TTC549 (cell line): ENCODE results near the gene AUH.
"Not testable (repeated sequence)": the region's sequence is repeated elsewhere in the genome, so short reads cannot be mapped to it uniquely, and the experiment has no call there.

ENCODE experiments used
- FAIRE-seq: peaks from 2 replicates; lab custom pipeline; 2012; peaks lifted over from hg19 to GRCh38; lab: Jason Lieb, UNC

AUH gene

GRCh38 chr9:91378695-91379127 lies 17.0 kb upstream of the AUH start:
- FAIRE-seq = no peak

DNA sequence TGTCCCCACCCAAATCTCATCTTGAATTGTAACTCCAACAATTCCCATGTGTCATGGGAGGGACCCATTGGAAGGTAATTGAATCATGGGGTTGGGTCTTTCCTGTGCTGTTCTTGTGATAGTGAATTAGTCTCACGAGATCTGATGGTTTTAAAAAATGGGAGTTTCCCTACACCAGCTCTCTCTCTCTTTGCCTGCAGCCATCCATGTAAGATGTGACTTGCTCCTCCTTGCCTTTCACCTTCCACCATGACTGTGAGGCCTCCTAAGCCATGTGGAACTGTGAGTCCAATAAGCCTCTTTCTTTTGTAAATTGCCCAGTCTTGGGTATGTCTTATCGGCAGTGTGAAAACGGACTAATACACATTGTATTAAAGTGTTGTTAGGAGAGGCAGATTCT lies 16.3 kb upstream of the AUH start:
- not testable (repeated sequence) for FAIRE-seq

- no peak for FAIRE-seq
Measured at GRCh38 chr9:91376239-91376638, 14.5 kb upstream of the AUH start.

DNA sequence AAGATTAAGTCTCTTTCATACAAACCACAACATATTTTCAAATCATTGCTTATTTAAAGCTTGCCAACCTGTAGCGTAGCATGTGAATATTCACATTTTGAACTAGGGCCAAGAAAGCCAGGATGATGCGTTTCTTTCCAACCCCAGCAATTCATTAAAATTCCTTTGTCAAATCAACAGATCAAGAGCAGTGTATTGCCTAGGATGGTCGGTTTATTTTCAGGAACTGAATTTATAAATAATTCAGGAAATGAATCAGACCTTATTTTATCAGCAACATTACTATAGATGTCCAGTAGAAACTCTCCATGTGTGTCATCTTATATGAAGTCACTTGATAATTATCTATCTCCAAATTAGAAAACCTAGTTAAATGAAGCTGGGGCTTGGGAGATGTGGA lies 13.2 kb upstream of the AUH start:
- no peak for FAIRE-seq

DNA sequence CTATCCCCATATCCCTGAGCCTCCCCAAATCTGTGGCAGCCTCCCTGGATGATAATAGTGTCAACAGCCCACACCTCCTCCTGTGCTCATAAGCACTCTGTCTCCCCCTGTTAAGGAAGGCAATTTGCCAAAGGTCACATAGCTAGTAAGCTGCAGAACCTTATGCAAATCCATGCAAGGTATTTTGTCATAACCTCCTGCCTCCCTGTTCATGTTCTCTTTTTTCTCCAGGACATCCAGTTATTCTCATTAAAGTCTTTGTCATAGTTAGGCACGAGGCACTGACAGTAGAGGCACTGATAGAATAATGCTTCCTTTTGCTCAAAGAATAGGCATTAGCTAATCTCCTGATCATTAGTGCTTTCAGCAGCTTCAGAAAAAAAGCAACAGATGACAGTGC lies 10.2 kb upstream of the AUH start:
- FAIRE-seq = no peak

DNA sequence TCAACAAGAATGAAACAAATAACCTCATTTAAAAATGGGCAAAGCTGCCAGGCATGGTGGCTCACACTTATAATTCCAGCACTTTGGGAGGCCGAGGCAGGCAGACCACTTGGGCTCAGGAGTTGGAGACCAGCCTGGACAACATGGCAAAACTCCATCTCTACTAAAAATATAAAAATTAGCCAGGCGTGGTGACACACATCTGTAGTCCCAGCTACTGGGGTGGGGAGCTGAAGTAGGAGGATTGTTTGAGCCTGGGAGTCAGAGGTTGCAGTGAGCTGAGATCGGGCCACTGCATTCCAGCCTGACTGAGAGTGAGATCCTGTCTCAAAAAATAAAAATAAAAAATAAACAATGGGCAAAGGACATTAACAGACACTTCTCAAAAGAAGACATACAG lies 8.3 kb upstream of the AUH start:
- not testable (repeated sequence) for FAIRE-seq

- FAIRE-seq = no peak
Measured at GRCh38 chr9:91364702-91365101, 3.0 kb upstream of the AUH start.

DNA sequence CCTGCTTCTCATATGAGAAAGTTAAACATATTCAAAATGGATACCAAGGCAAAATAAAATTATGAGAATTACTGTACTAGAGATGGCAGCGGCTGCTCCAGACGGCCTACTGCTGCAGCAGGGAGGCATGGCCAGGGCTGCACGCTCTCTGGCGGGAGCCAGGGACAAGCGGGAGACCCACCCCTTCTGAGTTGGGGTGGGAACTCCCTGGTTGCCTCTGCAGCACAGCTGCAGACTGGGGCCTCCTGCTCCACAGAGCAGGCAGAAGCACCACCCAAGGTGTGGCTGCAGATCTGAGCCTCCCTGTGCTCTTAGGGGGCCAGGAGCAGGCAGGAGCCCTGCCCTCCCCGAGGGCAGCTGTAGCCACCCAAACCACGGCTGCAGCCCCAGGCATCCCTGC lies 2.3 kb upstream of the AUH start:
- FAIRE-seq = no peak

DNA sequence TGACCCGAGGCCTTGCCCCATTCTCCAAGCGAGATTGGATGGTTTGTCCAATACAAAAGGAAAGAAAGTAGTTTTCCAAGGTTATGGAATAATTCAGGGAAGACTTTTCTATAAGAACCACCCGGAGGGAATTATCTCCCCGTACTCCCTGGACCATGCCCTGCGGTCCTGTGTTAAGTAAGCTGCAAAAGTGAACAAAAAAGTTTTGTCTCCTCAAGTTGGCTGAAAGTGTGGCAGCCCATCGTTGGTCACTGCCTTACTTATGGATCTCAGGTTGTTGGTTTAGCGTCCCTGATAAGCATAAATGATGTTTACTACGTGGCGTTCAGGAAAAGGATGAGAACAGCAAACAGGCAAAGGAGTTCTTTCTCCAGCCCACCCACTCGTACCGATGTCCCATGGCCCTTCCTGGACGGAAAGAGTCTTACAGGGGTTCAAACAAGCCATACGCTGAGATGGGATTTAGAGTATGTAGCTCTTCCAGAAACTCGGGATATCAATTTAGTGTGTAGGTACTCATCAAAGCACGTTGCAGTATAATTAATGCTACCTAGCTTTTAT lies 413 bp upstream of the AUH start:
- no peak for FAIRE-seq

GRCh38 chr9:91360551-91361290 lies 997 bp downstream of the AUH start:
- no peak for FAIRE-seq

DNA sequence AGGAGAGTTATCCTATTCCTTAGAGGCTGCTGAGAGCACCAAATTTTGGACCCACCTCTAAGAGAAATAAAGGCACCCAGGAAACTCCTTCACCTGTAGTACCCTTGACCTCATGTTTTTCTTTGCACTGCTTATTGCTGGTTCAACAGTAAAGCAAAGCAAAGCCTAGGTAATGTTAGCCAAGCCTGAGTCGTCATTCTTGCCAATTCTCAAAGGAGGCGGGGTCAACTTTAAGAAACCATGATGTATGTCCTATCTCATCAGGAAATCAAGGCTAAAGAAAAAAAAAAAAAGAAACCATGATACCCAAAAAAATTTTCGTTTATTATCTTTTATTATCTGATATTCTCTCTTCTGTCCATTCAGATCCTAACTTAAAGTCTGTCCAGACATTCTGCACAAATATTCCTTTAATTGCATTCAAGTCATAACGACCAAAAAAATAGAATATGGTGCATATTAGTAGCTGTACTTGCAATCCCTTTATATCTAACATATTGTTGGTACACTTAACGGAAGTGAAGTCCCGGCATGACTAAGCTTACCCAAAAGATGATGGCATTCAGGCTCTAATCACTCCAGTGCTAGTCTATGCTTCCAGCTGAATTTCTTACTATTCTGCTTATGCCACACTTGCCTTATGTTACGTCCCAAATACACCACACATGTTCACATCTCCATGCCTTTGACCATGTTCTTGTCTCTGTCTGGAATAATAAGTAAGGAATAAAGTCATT lies 1.8 kb downstream of the AUH start:
- FAIRE-seq = no peak

DNA sequence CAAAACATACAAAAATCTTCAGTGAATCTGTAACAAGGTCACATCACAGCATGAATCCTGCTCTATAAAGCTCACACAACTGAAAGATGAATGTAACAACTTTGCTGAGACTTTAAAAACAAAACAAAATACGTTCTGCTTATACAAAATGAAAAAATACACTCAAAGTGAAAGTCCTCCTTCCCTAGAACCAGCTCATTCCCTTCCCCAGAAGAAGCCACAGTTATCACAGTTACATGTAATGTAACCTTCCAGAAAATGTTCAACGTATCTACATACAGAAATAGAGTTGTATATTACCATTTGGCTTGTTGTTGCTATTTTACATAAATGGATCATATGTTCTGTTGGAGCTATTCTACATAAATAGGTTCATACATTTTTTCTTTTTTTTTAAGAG lies 2.6 kb downstream of the AUH start:
- no peak for FAIRE-seq

GRCh38 chr9:91354881-91355280 lies 6.8 kb downstream of the AUH start:
- no peak for FAIRE-seq

GRCh38 chr9:91349115-91349555 lies 12.6 kb downstream of the AUH start:
- no peak for FAIRE-seq

GRCh38 chr9:91348191-91348807 lies 13.4 kb downstream of the AUH start:
- FAIRE-seq = no peak

DNA sequence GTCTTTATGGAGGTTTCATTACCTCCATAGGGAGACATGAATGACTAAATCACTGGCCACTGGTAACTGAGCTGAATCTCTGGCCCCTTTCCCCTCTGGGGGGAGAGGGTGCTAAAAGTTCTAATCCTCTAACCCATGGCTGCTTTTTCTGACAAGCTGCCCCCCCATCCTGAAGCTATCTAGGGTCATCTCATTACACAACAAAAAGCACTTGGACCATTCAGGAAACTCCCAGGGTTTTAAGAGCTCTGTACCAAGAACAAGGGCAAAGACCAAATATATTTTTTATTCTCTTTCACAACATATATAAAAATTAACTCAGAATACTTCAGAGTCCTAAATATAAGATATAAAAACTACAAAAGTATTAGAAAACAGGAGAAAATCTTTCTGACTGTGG lies 14.3 kb downstream of the AUH start:
- FAIRE-seq = no peak

DNA sequence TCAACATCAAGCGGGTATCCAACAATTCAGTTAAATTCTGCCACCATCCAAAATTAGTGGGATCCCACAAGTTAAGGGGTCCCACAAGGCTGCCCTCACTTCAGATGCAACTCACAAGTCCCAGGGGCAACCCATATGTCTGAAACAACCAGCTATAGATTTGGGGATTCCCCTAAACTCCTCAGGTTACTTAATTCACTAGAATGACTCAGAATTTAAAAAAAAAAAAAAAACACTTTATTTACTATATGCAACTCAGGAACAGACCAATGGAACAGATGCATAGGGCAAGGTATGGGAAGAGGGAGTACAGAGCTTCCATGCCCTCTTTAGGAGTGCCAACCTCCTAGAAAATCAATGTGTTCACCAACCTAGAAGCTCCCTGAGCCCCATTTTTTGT lies 15.1 kb downstream of the AUH start:
- no peak for FAIRE-seq

DNA sequence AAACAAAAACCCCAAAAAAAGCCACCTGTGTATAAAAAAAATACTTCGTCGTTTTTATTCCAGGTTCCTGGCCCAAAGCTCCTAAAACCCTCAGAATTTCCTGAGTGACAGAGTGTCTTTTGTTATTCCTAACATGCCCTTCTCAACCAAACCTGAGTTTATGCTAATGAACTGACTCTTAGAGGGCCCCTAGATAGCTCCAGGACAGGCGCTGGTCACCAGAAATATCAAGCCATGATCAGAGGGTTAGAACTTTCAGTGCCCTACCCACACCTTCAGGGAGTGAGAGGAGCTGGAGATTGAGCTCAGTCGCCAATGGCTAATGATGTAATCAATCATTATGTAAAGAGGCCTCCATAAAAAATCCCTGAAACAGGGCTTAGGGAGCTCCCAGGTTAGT lies 15.7 kb downstream of the AUH start:
- no peak for FAIRE-seq

- FAIRE-seq = no peak
Measured at GRCh38 chr9:91342575-91342974, 19.1 kb downstream of the AUH start.

- FAIRE-seq = no peak
Measured at GRCh38 chr9:91341749-91342148, 20.0 kb downstream of the AUH start.

DNA sequence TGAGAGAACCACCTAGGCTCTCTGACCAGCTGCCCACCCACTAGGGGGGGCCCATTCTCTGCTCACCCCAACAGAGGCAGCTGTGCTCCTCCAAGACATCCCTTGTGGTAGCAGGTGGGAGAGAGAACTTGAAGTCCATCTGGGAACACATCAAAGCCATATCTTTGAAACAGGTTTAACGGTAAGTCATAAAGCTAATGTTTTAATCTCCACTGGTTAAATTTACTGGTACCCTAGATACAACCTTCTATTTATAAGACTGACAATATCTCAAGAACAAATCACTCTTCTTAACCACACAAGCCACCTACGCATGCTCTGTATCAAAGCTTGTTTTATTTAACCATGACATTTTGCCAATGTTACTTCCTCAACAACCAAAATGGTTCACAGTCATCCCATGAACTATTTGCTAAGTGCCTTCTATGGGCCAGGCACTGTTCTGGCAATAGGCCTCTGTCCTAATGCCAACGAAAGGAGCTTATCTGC lies 20.4 kb downstream of the AUH start:
- no peak for FAIRE-seq

DNA sequence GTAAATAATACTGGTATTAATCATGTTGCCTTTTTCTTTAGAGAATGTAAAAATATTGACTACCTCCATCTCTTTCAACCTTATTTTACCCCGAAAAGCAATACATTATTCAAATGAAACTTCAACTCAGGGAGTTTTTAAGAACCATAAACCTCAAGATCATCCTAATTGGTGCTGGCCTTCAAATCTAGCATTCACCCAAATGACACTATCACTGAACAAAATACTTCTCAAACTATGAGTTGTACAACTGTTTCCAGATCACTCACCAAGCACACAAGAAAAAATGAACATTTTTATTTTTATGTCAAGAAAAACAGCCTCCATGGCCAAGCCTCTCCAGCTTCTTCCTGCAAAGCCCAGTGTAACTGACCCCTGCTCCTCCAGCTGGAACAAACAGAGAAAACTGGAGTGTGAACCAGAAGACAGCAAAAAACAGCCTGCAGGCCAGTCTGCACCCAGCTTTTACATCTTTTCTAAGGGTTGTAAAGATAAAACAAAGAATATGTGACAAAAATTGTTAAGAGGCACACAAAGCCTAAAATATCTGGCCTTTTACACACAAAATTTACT lies 21.2 kb downstream of the AUH start:
- FAIRE-seq = no peak

DNA sequence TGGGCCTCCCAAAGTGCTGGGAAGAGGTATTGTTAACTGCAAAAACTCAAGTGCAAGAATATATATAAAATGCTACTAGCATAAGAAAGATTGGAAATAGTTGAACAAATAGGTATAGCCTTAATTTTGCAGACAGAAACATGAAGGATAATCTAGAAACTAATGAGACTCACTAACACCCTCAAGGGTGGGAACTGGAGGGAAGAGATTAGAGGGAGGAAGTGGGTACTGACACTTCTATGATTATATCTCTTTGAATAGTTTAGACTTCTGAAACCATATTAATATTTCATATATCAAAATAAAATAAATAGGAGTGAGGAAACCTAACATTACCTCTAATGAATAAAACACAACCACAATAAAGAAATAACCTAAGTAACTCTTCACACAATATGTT lies 23.0 kb downstream of the AUH start:
- no peak for FAIRE-seq
